GM21786 (cell line): ENCODE measurements around the gene ASB2.

Experiments used
- ATAC-seq: cut with Tn5 transposase; IDR thresholded peaks from one replicate; pipeline ENCODE4 v1.9.1; 2021; ENCODE audit not compliant: unreplicated experiment

The ASB2 gene

GRCh38 chr14:93964281-93964680 lies 12.1 kb downstream of the ASB2 start:
- ATAC-seq, result no peak

- ATAC-seq, result no peak
Observed at GRCh38 chr14:93963692-93964091, 12.7 kb downstream of the ASB2 start.

GRCh38 chr14:93962701-93963601 lies 13.4 kb downstream of the ASB2 start:
- ATAC-seq, result peak; percentile 59

- ATAC-seq, result no peak
Observed at GRCh38 chr14:93961620-93962019, 14.8 kb downstream of the ASB2 start.

GRCh38 chr14:93960774-93961438 lies 15.5 kb downstream of the ASB2 start:
- ATAC-seq, result no peak

GRCh38 chr14:93960108-93960475 lies 16.3 kb downstream of the ASB2 start:
- no peak for ATAC-seq

- ATAC-seq, result peak; percentile 66
Observed at GRCh38 chr14:93959239-93960107, 16.9 kb downstream of the ASB2 start.

GRCh38 chr14:93958567-93959238 lies 17.7 kb downstream of the ASB2 start:
- ATAC-seq, result no peak

GRCh38 chr14:93957751-93958566 lies 18.4 kb downstream of the ASB2 start:
- no peak for ATAC-seq

GRCh38 chr14:93957333-93957710 lies 19.0 kb downstream of the ASB2 start:
- ATAC-seq, result no peak

GRCh38 chr14:93956514-93957332 lies 19.6 kb downstream of the ASB2 start:
- ATAC-seq, result no peak

- no peak for ATAC-seq
Observed at GRCh38 chr14:93955850-93956481, 20.4 kb downstream of the ASB2 start.

- peak; percentile 29 for ATAC-seq
Observed at GRCh38 chr14:93954900-93955849, 21.2 kb downstream of the ASB2 start.

- no peak for ATAC-seq
Observed at GRCh38 chr14:93954516-93954830, 21.9 kb downstream of the ASB2 start.

- ATAC-seq, result no peak
Observed at GRCh38 chr14:93953739-93954515, 22.4 kb downstream of the ASB2 start.

GRCh38 chr14:93953263-93953662 lies 23.1 kb downstream of the ASB2 start:
- ATAC-seq, result no peak

- no peak for ATAC-seq
Observed at GRCh38 chr14:93952829-93953228, 23.5 kb downstream of the ASB2 start.
